SH-SY5Y (cell line): Measurements from ENCODE around the gene DIPK1B.

ENCODE experiments used
- GATA2 ChIP-seq: IDR thresholded peaks from 2 replicates; pipeline ENCODE4 v1.6.1; 2011; ENCODE audit warnings: mild to moderate bottlenecking, low read depth, low read length
- GATA3 ChIP-seq: IDR thresholded peaks from 2 replicates; pipeline ENCODE4 v1.6.1; 2011; ENCODE audit warnings: low read depth, mild to moderate bottlenecking, low read length, moderate library complexity

GRCh38 chr9:136734837-136735496 lies 22.6 kb downstream of the DIPK1B start:
- no peak for TF ChIP-seq GATA2
- TF ChIP-seq GATA3, result no peak
